Esophagus squamous epithelium (tissue), 4 donors: Measurements from ENCODE around the gene EPG5.

ENCODE experiments used
- POLR2A ChIP-seq, 4 donors: fragments of 450-650 bp; IDR thresholded peaks; one replicate each; pipeline ENCODE4 v1.6.1; 2017; ENCODE audit warnings: antibody characterized with exemption in 4 of 4, mild to moderate bottlenecking in 4 of 4, moderate library complexity in 3 of 4
- TF ChIP-seq, protein P1 (sequence below), 6 experiments: fragments of 450-650 bp in 4 of 6; fragments of 200-600 bp in 2 of 6; sonication (generic) in 2 of 6; IDR thresholded peaks; one replicate each; pipeline ENCODE4 v1.5.1; 2016 to 2019; ENCODE audit warnings: antibody characterized with exemption in 6 of 6, mild to moderate bottlenecking in 4 of 6, moderate library complexity in 4 of 6

GRCh38 chr18:45938488-45938935, 28.6 kb downstream of the EPG5 start:
- TF ChIP-seq, protein P1, sequence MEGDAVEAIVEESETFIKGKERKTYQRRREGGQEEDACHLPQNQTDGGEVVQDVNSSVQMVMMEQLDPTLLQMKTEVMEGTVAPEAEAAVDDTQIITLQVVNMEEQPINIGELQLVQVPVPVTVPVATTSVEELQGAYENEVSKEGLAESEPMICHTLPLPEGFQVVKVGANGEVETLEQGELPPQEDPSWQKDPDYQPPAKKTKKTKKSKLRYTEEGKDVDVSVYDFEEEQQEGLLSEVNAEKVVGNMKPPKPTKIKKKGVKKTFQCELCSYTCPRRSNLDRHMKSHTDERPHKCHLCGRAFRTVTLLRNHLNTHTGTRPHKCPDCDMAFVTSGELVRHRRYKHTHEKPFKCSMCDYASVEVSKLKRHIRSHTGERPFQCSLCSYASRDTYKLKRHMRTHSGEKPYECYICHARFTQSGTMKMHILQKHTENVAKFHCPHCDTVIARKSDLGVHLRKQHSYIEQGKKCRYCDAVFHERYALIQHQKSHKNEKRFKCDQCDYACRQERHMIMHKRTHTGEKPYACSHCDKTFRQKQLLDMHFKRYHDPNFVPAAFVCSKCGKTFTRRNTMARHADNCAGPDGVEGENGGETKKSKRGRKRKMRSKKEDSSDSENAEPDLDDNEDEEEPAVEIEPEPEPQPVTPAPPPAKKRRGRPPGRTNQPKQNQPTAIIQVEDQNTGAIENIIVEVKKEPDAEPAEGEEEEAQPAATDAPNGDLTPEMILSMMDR (IDR thresholded peaks at IDR 0.05), result no peak
- no peak for TF ChIP-seq POLR2A (IDR thresholded peaks at IDR 0.05)
